ENCODE data around the gene EMC9. TPM values are rescaled to one million over a fixed set of nuclear protein-coding genes. Genes with fewer than 3 reads are reported as not detected.

Gene EMC9
- total and polyA plus RNA-seq, 2 of the 8 experiments (the other 6 are each of a cell fraction or from before 2014, with no cell fraction given) = 38.4 to 47.2 TPM

- TF ChIP-seq GTF2F1 (IDR thresholded peaks at IDR 0.05; ENCODE audit: borderline replicate concordance, low read depth, low read length) = no peak
- no peak for TF ChIP-seq RNF2 (IDR thresholded peaks at IDR 0.05; ENCODE audit: borderline replicate concordance, low read depth, low read length, missing control alignments, poor library complexity, severe bottlenecking)
- no peak for TF ChIP-seq NANOG (IDR thresholded peaks at IDR 0.05; ENCODE audit: insufficient read depth, low read depth, low read length, poor library complexity, severe bottlenecking)
- TF ChIP-seq KDM4A (IDR thresholded peaks at IDR 0.05; ENCODE audit: low read depth, low read length, severe bottlenecking) = no peak
- no peak for TF ChIP-seq EZH2 (IDR thresholded peaks at IDR 0.05; ENCODE audit: low read depth, low read length, severe bottlenecking)
- no peak for TF ChIP-seq KDM5A (IDR thresholded peaks at IDR 0.05; ENCODE audit: low read length)
- 0 out of 2 replicates have a peak, but pooled peaks have one; percentile 33 for TF ChIP-seq YY1 (IDR thresholded peaks at IDR 0.05; ENCODE audit: low read depth, low read length)
- TF ChIP-seq TAF1 (IDR thresholded peaks at IDR 0.05; ENCODE audit: low read depth, low read length) = peak; percentile 31; the same call in 1 of the 2 replicates
- TF ChIP-seq BRCA1 (IDR thresholded peaks at IDR 0.05; ENCODE audit: low read depth, low read length) = no peak; the same call in 1 of the 2 replicates
- peak; percentile 85 to 97 (median 95) for TF ChIP-seq CTCF (IDR thresholded peaks at IDR 0.05; ENCODE audit: control extremely low read depth in 1 of 3, insufficient read depth in 1 of 3, low read depth in 1 of 3, low read length in 3 of 3)
- TF ChIP-seq POLR2A (IDR thresholded peaks at IDR 0.05; ENCODE audit: control extremely low read depth in 1 of 2, low read depth in 2 of 2, low read length in 2 of 2) = peak in 1 of 2 experiments; percentile 48; a peak in 1 of 3 replicates
- TF ChIP-seq RBBP5 (IDR thresholded peaks at IDR 0.05; ENCODE audit: borderline replicate concordance, low read depth, low read length) = no peak
- peak; percentile 82 for TF ChIP-seq MAX (IDR thresholded peaks at IDR 0.05)
- 0 out of 2 replicates have a peak, but pooled peaks have one; percentile 44 for TF ChIP-seq TCF12 (IDR thresholded peaks at IDR 0.05; ENCODE audit: low read depth, low read length)
- TF ChIP-seq ZNF274 (IDR thresholded peaks at IDR 0.05; ENCODE audit: borderline replicate concordance, extremely low read depth, low read length) = no peak
- TF ChIP-seq KDM1A (IDR thresholded peaks at IDR 0.05; ENCODE audit: borderline replicate concordance, low read length) = no peak
- peak; percentile 41 for TF ChIP-seq TAF7 (optimal IDR thresholded peaks at IDR 0.05; ENCODE audit: borderline replicate concordance, low read depth, low read length)
- TF ChIP-seq SP4 (IDR thresholded peaks at IDR 0.05; ENCODE audit: low read length) = peak; percentile 67; the same call in 1 of the 2 replicates
- peak; percentile 73 to 78 for TF ChIP-seq RAD21 (IDR thresholded peaks at IDR 0.05 in 1 of 2, conservative IDR thresholded peaks at IDR 0.05 in 1 of 2; ENCODE audit: low read depth in 2 of 2, low read length in 2 of 2)
Observed at GRCh38 chr14:24160850-24161804, 19.7 kb upstream of the EMC9 start, which contains the start of gene IRF9 (continued).

Data from H1 (cell line).